HT1080 (cell line): ENCODE results near the gene STX4. TPM values are rescaled to one million over a fixed set of nuclear protein-coding genes. Genes with fewer than 3 reads are reported as not detected.

Experiments
- DNase-seq: peaks from one replicate; pipeline ENCODE4 v3.0.0-alpha.2; 2015; ENCODE audit warnings: low read depth
- total RNA-seq: library from RNA; depleted of rRNA; stranded (reverse); fragments of >200 nt; shearing (Covaris generic); gene quantifications from 2 replicates; pipeline ENCODE4 v1.2.3, GENCODE V29; 2014

STX4 gene
- total RNA-seq, 1 experiment from 2014 or later = 43.7 TPM

GRCh38 chr16:31064882-31065461, 31.6 kb downstream of the STX4 start:
- DNase-seq = peak; percentile 75

- DNase-seq = no peak
These were observed 34.0 kb downstream of the STX4 start for GRCh38 chr16:31067342-31067741.

- DNase-seq = no peak
These were observed 38.5 kb downstream of the STX4 start for GRCh38 chr16:31071861-31072260.

GRCh38 chr16:31072540-31073141, 39.3 kb downstream of the STX4 start:
- peak; percentile 38 for DNase-seq

- peak; percentile 85 for DNase-seq
These were observed 40.0 kb downstream of the STX4 start for GRCh38 chr16:31073142-31073969.

- peak; percentile 98 for DNase-seq
These were observed 40.8 kb downstream of the STX4 start, which contains the start of the genes ZNF646 and ZNF668 for GRCh38 chr16:31073970-31074813. Gene ZNF646 (plus strand): TSS chr16:31074422. CDS start chr16:31076325, 1,903 bp downstream. Gene ZNF668 (minus strand): TSS chr16:31074240. CDS start chr16:31064459, 9,781 bp downstream.

GRCh38 chr16:31074814-31075183, 41.4 kb downstream of the STX4 start:
- DNase-seq = no peak

GRCh38 chr16:31076319-31076718, 43.0 kb downstream of the STX4 start:
- no peak for DNase-seq

- no peak for DNase-seq
These were observed 43.7 kb downstream of the STX4 start for GRCh38 chr16:31077024-31077423.

- DNase-seq = no peak
These were observed 44.4 kb downstream of the STX4 start for GRCh38 chr16:31077592-31078396.

- no peak for DNase-seq
These were observed 45.4 kb downstream of the STX4 start for GRCh38 chr16:31078597-31079341.

- DNase-seq = no peak
These were observed 46.1 kb downstream of the STX4 start for GRCh38 chr16:31079342-31079944.

GRCh38 chr16:31080035-31080629, 46.8 kb downstream of the STX4 start:
- no peak for DNase-seq

- DNase-seq = no peak
These were observed 47.5 kb downstream of the STX4 start for GRCh38 chr16:31080756-31081419.

GRCh38 chr16:31081428-31082351, 48.3 kb downstream of the STX4 start:
- no peak for DNase-seq

GRCh38 chr16:31082368-31083045, 49.1 kb downstream of the STX4 start:
- no peak for DNase-seq

- no peak for DNase-seq
These were observed 49.7 kb downstream of the STX4 start for GRCh38 chr16:31083081-31083480.
